GM19043 (cell line): ENCODE measurements around the gene SIGLEC1.

ENCODE experiments used
- ATAC-seq: cut with Tn5 transposase; IDR thresholded peaks from one replicate; pipeline ENCODE4 v1.9.1; 2021; ENCODE audit warnings: low read depth; ENCODE audit not compliant: unreplicated experiment

Gene SIGLEC1

GRCh38 chr20:3702611-3703391 lies 9.6 kb downstream of the SIGLEC1 start:
- no peak for ATAC-seq

- no peak for ATAC-seq
Measured at GRCh38 chr20:3701061-3701998, 11.1 kb downstream of the SIGLEC1 start.

GRCh38 chr20:3699037-3699436 lies 13.4 kb downstream of the SIGLEC1 start:
- ATAC-seq, result no peak

GRCh38 chr20:3698591-3699001 lies 13.8 kb downstream of the SIGLEC1 start:
- ATAC-seq, result no peak

GRCh38 chr20:3697588-3698305 lies 14.7 kb downstream of the SIGLEC1 start:
- ATAC-seq, result no peak

DNA sequence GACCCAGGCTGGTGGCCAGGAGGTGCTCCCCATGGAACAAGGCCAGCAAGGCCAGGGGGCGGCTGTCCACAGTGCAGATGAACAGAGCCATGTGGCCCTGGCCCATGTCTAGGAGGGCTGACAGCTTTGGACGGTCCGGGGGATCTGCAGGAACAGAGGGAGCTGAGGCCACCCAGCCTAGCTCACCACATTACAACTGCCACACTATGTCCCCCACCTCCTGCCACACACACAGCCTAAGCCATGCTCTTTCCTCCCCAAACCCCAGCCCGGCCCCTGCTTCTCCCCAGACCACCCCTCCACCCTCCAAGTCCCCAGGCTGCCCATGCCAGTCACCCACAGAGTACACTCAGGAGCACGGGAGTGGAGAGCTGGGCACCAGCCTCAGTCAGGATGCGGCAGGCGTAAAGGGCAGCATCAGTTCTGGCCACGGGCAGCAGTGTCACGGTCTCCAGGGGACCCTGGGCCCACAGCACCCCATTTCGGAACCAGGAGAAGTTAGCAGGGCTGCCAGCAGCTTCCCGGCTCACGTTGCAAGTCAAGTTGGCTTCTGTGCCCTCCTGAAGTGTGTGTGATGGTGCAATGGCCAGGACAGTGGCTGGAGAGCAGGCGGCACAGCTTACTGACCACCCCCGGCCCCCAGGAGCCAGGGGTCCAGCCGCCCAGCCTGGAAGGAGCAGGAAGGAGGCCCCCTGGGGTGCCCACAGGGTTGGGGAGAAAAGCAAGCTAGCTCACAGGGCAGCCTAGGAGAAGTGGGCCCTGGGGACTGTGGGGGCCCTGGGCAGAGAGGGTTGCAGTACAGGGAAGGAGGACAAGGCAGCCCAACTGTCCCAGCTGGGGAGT lies 15.4 kb downstream of the SIGLEC1 start:
- ATAC-seq, result no peak

- no peak for ATAC-seq
Measured at GRCh38 chr20:3696200-3696599, 16.2 kb downstream of the SIGLEC1 start.

DNA sequence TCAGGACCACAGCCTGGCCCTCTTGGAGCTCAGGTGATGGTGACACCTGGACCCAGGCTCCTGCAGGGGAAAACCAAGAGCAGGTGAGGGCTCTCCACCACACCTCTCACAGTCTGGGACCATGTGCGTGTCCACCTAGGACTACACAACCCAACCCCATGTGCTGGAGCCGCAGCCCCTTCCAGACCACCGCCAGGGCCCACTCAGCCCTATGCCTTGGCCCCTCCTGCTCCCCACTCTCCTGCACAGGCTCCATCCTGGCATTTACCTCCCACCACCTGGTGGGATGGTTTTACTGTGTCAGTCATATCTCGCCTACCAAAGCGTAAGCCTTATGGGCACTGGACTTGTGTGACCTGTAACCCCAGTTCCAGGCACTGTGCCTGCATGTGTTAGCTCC lies 17.5 kb downstream of the SIGLEC1 start:
- no peak for ATAC-seq

DNA sequence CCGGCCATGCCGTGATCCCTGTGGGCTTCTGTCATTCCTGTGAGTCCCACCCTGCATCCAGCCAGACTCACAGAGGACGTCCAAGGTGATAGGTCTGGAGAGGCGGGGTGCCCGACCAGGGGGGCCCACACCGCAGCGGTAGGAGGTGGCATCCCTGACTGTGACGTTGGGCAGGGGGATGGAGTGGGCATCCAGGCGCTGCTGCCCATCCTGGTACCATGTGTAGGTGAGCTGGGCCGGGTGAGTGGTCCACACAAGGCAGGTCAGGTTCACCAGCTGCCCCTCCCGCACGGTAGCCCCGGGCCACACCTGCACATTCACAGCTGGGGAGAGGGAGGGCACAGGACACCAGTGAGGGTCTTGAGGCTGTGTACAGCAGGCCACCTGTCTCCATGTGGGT lies 19.0 kb downstream of the SIGLEC1 start:
- no peak for ATAC-seq

- no peak for ATAC-seq
Measured at GRCh38 chr20:3692706-3693294, 19.6 kb downstream of the SIGLEC1 start.

- no peak for ATAC-seq
Measured at GRCh38 chr20:3691897-3692296, 20.5 kb downstream of the SIGLEC1 start.

DNA sequence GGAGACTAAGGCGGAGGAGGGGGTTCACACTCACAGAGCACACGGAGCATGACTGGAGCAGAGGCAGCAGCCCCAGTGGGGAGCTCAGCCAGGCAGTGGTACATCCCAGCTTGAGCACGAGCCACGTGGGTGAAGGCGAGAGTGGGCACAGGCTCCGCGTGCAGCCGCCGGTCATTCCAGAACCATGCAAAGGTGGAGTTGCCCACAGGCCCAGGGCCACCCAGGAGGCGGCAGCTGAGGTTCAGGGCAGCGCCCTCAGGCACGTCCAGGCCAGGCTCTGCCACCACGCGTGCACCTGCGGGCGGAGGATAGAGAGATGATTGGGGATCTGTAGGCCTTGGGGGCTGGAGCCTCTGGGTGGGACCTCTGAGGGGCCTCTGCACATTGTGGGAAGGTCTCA lies 21.1 kb downstream of the SIGLEC1 start:
- no peak for ATAC-seq

DNA sequence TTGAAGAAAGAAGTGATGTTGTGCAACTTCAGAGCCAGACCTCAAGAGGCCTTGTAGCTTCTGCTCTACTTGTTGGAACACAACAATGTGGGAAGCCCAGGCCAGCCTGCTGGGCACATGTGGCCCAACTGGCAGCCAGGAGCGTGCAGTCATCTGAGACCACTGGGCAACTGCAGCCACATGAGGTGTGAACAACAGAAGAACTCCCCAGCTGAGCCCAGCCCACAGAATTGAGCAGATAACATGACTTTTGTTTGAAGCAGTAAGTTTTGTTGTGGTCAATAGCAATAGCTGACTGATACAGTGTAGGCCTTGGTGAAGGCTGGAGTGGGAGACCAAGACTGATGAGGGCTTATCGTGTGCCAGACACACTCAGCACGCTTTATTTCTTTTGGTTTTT lies 22.0 kb downstream of the SIGLEC1 start:
- no peak for ATAC-seq

DNA sequence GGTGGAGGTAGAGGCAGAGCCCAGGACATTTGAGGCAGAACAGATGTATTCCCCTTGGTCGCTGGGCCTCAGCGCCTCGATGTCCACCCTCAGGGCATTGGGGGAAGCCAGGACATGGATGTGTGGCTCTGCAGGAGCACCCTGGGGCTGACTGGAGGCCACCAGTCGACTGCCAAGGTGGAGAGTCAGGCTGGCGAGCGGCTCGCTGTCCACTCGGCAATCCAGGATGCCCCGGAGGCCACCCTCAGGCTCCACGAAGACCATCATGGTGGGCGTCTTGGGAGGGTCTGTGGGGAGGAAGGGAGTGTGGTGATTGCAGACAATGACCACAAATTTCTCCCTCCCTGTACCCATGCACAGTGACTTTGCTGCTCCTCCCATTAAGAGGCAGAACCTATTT lies 22.4 kb downstream of the SIGLEC1 start:
- no peak for ATAC-seq

GRCh38 chr20:3687655-3688054 lies 24.7 kb downstream of the SIGLEC1 start:
- ATAC-seq, result no peak

GRCh38 chr20:3686867-3687321 lies 25.5 kb downstream of the SIGLEC1 start:
- ATAC-seq, result no peak

DNA sequence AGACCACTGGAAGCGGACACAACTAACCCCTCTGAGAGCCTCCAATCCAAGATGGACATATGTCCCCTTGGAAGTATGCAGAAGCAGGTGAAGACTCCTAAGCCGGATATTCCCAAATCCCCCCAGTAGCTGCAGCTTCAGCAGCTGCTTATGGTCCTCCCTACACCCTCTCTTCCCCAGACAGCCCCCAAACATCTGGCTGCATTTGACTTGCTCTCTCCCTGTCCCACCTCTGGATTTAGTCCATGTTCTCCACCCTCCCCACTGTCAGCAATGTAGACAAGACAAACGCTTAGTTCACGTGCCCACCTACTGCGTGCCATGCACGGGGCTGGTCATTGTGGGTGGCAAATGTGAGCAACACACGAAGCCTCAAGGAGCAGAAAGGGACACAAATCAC lies 26.0 kb downstream of the SIGLEC1 start:
- no peak for ATAC-seq

- ATAC-seq, result no peak
Measured at GRCh38 chr20:3685341-3685740, 27.1 kb downstream of the SIGLEC1 start.

- no peak for ATAC-seq
Measured at GRCh38 chr20:3681931-3682781, 30.2 kb downstream of the SIGLEC1 start, which contains the start of gene ADAM33. Gene ADAM33 (minus strand): TSS chr20:3682010. CDS start chr20:3682004, 6 bp downstream.
